PFSK-1 (cell line): ENCODE results near the gene VWA5B2.

Source experiments
- POLR2AphosphoS5 ChIP-seq: IDR thresholded peaks from 2 replicates; pipeline ENCODE4 v1.6.1; 2012; ENCODE audit warnings: low read depth, mild to moderate bottlenecking, control low read depth, low read length, moderate library complexity
- TAF1 ChIP-seq: IDR thresholded peaks from 2 replicates; pipeline ENCODE4 v1.6.1; 2012; ENCODE audit warnings: low read length, control low read depth, borderline replicate concordance; ENCODE audit not compliant: insufficient read depth
- TF ChIP-seq, protein P1 (sequence below), 2 experiments: IDR thresholded peaks; 2 replicates each; pipeline versions ENCODE4 v1.6.1 to v1.8.0; 2011 to 2012; ENCODE audit warnings: low read depth in 2 of 2, low read length in 2 of 2, control low read depth in 1 of 2, inconsistent platforms in 1 of 2, mild to moderate bottlenecking in 1 of 2, moderate library complexity in 1 of 2; ENCODE audit not compliant: insufficient read depth in 1 of 2

DNA sequence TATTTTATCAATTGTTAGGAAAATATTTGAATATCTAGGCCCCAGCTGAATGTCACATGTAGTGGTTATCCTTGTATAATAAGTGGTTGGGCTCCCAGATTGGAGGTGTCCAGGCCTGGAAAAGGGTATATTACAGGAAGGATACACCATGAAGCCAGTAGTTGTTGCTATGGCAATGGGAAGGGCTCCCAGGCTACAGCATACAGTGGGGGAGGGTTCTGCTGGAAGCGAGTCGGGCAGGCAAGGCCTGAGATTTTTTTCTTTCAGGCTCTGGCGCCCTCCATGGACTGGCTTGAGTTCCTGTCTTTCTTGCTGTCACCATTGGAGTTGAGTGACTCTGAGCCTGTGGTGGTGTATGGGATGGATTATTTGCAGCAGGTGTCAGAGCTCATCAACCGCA, 55.3 kb downstream of the VWA5B2 start:
- TF ChIP-seq, protein P1, sequence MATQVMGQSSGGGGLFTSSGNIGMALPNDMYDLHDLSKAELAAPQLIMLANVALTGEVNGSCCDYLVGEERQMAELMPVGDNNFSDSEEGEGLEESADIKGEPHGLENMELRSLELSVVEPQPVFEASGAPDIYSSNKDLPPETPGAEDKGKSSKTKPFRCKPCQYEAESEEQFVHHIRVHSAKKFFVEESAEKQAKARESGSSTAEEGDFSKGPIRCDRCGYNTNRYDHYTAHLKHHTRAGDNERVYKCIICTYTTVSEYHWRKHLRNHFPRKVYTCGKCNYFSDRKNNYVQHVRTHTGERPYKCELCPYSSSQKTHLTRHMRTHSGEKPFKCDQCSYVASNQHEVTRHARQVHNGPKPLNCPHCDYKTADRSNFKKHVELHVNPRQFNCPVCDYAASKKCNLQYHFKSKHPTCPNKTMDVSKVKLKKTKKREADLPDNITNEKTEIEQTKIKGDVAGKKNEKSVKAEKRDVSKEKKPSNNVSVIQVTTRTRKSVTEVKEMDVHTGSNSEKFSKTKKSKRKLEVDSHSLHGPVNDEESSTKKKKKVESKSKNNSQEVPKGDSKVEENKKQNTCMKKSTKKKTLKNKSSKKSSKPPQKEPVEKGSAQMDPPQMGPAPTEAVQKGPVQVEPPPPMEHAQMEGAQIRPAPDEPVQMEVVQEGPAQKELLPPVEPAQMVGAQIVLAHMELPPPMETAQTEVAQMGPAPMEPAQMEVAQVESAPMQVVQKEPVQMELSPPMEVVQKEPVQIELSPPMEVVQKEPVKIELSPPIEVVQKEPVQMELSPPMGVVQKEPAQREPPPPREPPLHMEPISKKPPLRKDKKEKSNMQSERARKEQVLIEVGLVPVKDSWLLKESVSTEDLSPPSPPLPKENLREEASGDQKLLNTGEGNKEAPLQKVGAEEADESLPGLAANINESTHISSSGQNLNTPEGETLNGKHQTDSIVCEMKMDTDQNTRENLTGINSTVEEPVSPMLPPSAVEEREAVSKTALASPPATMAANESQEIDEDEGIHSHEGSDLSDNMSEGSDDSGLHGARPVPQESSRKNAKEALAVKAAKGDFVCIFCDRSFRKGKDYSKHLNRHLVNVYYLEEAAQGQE (IDR thresholded peaks at IDR 0.05; ENCODE audit: insufficient read depth in 1 of 2, low read depth in 2 of 2, low read length in 2 of 2): no peak
- TF ChIP-seq POLR2AphosphoS5: no peak
- TF ChIP-seq TAF1: no peak
